MCF 10A (cell line): ENCODE measurements around the gene SF3A2. TPM values are rescaled to one million over a fixed set of nuclear protein-coding genes. Genes with fewer than 3 reads are reported as not detected.

Experiments
- BruUV-seq: library from RNA; stranded (reverse); fragments of 400-500 nt; replicated peaks from 2 replicates; lab custom pipeline; 2021; lab: Mats Ljungman, UMichigan
- CTCF ChIA-PET: fragments of 300-600 bp; sonication (Branson Sonifier 250); formaldehyde crosslinking; extraction: SDS; loops from one replicate; lab custom pipeline; 2021; ENCODE audit warnings: antibody characterized with exemption, inconsistent platforms; lab: Yijun Ruan, JAX
- POLR2A ChIA-PET: fragments of 300-600, 350-650 bp; sonication (Branson Sonifier 250); formaldehyde crosslinking; extraction: SDS; loops from one replicate; lab custom pipeline; 2020; ENCODE audit warnings: antibody characterized with exemption, inconsistent platforms; lab: Yijun Ruan, JAX
- DNase-seq: peaks from one replicate; pipeline ENCODE4 v3.0.0-alpha.2; 2018; ENCODE audit not compliant: unreplicated experiment
- H3K27ac Mint-ChIP-seq: one replicate; pipeline ENCODE4 v1.8.0; 2022; ENCODE audit warnings: mild to moderate bottlenecking, low read depth, mixed read lengths; ENCODE audit not compliant: unreplicated experiment
- H3K27me3 Mint-ChIP-seq: one replicate; pipeline ENCODE4 v1.8.0; 2022; ENCODE audit warnings: mixed read lengths; ENCODE audit not compliant: insufficient read depth, unreplicated experiment
- H3K36me3 Mint-ChIP-seq: one replicate; pipeline ENCODE4 v1.8.0; 2022; ENCODE audit warnings: mild to moderate bottlenecking, moderate library complexity, mixed read lengths; ENCODE audit not compliant: insufficient read depth, unreplicated experiment
- H3K4me1 Mint-ChIP-seq: one replicate; pipeline ENCODE4 v1.8.0; 2022; ENCODE audit warnings: mixed read lengths; ENCODE audit not compliant: insufficient read depth, unreplicated experiment
- H3K4me3 Mint-ChIP-seq: one replicate; pipeline ENCODE4 v1.8.0; 2022; ENCODE audit warnings: mild to moderate bottlenecking, moderate library complexity, mixed read lengths; ENCODE audit not compliant: unreplicated experiment
- H3K9me3 Mint-ChIP-seq: one replicate; pipeline ENCODE4 v1.8.0; 2022; ENCODE audit warnings: mixed read lengths; ENCODE audit not compliant: unreplicated experiment
- CTCF ChIP-seq: fragments of 200-600 bp; IDR thresholded peaks from one replicate; pipeline ENCODE4 v1.8.0; 2022; ENCODE audit warnings: antibody characterized with exemption, mild to moderate bottlenecking; ENCODE audit not compliant: unreplicated experiment
- intact Hi-C: fragments of 100-400 bp; cut with micrococcal nuclease; formaldehyde crosslinking; loops from 2 replicates; pipeline ENCODE4 v1.14.1; 2022
- microRNA-seq: library from miRNA; unstranded; fragments of <30 nt; microRNA quantifications from one replicate; pipeline ENCODE4 v1.2.0, GENCODE V29; 2022
- total RNA-seq: library from RNA; stranded (reverse); gene quantifications from 2 replicates; pipeline ENCODE4 v1.2.3, GENCODE V29; 2022

Gene SF3A2
- total RNA-seq, 1 experiment from 2014 or later: 101 TPM

- no peak overlapping the region for H3K4me3 Mint-ChIP-seq
- no TSS peak for BruUV-seq
- DNase-seq: no peak
Measured at GRCh38 chr19:2291185-2291751, 54.6 kb downstream of the SF3A2 start.

GRCh38 chr19:2294687-2295335, 58.2 kb downstream of the SF3A2 start:
- POLR2A ChIA-PET: no interaction called here
- CTCF ChIA-PET: no interaction called here
- H3K4me1 Mint-ChIP-seq: no peaks in the 10 kb centered on the region
- H3K27ac Mint-ChIP-seq: no peak overlapping the region
- no peaks in the 10 kb centered on the region for H3K9me3 Mint-ChIP-seq
- TF ChIP-seq CTCF: no peak
- DNase-seq: no peak
- BruUV-seq: no TSS peak
- H3K27me3 Mint-ChIP-seq: peaks cover 23% of the 10 kb centered on the region
- intact Hi-C loops: no loop called here
- H3K4me3 Mint-ChIP-seq: no peak overlapping the region
- no peaks in the 10 kb centered on the region for H3K36me3 Mint-ChIP-seq

More at GRCh38 chr19:2291185-2291751, 54.6 kb downstream of the SF3A2 start:
- ChIA-PET POLR2A (no interaction called here), CTCF (no interaction called here)
- H3K27ac Mint-ChIP-seq: no peak overlapping the region
- no peaks in the 10 kb centered on the region for H3K9me3 Mint-ChIP-seq
- intact Hi-C loops: no loop called here
- H3K27me3 Mint-ChIP-seq: peaks cover 43% of the 10 kb centered on the region
- no peaks in the 10 kb centered on the region for H3K4me1 Mint-ChIP-seq
- H3K36me3 Mint-ChIP-seq: no peaks in the 10 kb centered on the region
- TF ChIP-seq CTCF: no peak

GRCh38 chr19:2296141-2296540, 59.5 kb downstream of the SF3A2 start:
- BruUV-seq: no TSS peak
- ChIA-PET POLR2A (no interaction called here), CTCF (no interaction called here)
- H3K4me1 Mint-ChIP-seq: no peaks in the 10 kb centered on the region
- H3K36me3 Mint-ChIP-seq: no peaks in the 10 kb centered on the region
- no peaks in the 10 kb centered on the region for H3K9me3 Mint-ChIP-seq
- no peak overlapping the region for H3K27ac Mint-ChIP-seq
- DNase-seq: no peak
- no peak for TF ChIP-seq CTCF
- H3K4me3 Mint-ChIP-seq: no peak overlapping the region
- intact Hi-C loops: no loop called here
- peaks cover 23% of the 10 kb centered on the region for H3K27me3 Mint-ChIP-seq

Small RNA genes lying within 50 kb of the gene (microRNA-seq; reads per million reads assigned to microRNA genes)
- 3.2 reads per million, percentile 23 among the genes with 10 or more reads in this experiment for gene MIR1227
- gene MIR4321: not detected

Other genes with a start within 250 kb of the SF3A2 start
- 53.1 and 53.4 TPM in 2 replicates for gene BTBD2, start 221.1 kb upstream of the SF3A2 start, total RNA-seq
- gene MKNK2, start 185.6 kb upstream of the SF3A2 start, total RNA-seq: 146 and 224 TPM in 2 replicates
- 40.9 and 47.2 TPM in 2 replicates for gene MOB3A, start 140.5 kb upstream of the SF3A2 start, total RNA-seq
- 3.1 and 5.3 TPM in 2 replicates for gene IZUMO4, start 139.9 kb upstream of the SF3A2 start, total RNA-seq
- gene AP3D1, start 85.3 kb upstream of the SF3A2 start, total RNA-seq: 172 and 181 TPM in 2 replicates
- gene DOT1L, start 72.9 kb upstream of the SF3A2 start, total RNA-seq: 27.0 and 28.4 TPM in 2 replicates
- 44.3 and 54.1 TPM in 2 replicates for gene PLEKHJ1, start 495 bp upstream of the SF3A2 start, total RNA-seq
- gene AMH, start 12.5 kb downstream of the SF3A2 start, total RNA-seq: 11.9 and 21.2 TPM in 2 replicates
- 0.37 and 0.49 TPM in 2 replicates for gene JSRP1, start 19.6 kb downstream of the SF3A2 start, total RNA-seq
- not detected in 2 replicates for gene PEAK3, start 45.4 kb downstream of the SF3A2 start, total RNA-seq
- not detected in 2 replicates for gene LINGO3, start 71.3 kb downstream of the SF3A2 start, total RNA-seq
- 135 and 152 TPM in 2 replicates for gene LSM7, start 91.8 kb downstream of the SF3A2 start, total RNA-seq
- 70.1 and 70.9 TPM in 2 replicates for gene SPPL2B, start 91.9 kb downstream of the SF3A2 start, total RNA-seq
- gene TMPRSS9, start 123.4 kb downstream of the SF3A2 start, total RNA-seq: not detected in 2 replicates
- 123 and 188 TPM in 2 replicates for gene TIMM13, start 190.8 kb downstream of the SF3A2 start, total RNA-seq
- gene LMNB2, start 220.1 kb downstream of the SF3A2 start, total RNA-seq: 85.2 and 85.6 TPM in 2 replicates
- gene GADD45B, start 239.3 kb downstream of the SF3A2 start, total RNA-seq: 28.0 and 53.8 TPM in 2 replicates